CD4-positive, alpha-beta T cell treated with Interferon gamma for 1 hour (primary cell): Measurements from ENCODE around the gene TTC23.

Experiments
- DNase-seq: peaks from one replicate; pipeline ENCODE4 v3.0.0-alpha.2; 2020

The TTC23 gene

GRCh38 chr15:99100245-99101173 lies 148.9 kb downstream of the TTC23 start:
- DNase-seq: peak; percentile 16

- no peak for DNase-seq
These were observed 149.7 kb downstream of the TTC23 start for GRCh38 chr15:99099661-99100060.

DNA sequence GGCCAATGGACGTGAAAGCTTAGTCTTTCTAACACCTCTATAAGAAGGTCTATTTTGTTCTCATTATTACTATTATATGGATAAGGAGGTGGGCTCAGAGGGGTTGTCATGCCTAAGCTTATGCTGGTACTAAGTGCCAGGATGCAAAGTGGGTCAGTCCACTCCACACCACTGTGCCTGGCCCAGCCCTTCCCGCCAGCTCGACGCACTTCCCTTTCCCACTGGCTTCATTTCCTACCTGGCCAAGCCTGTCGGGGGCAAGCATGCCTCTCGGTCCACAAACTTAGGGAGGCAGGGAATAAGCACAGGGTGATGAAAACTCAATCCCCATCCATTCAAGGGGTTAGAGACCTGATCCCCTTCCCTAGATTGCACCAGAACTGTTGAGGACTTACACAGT lies 150.4 kb downstream of the TTC23 start:
- no peak for DNase-seq

- DNase-seq: no peak
These were observed 151.0 kb downstream of the TTC23 start for GRCh38 chr15:99098426-99098825.

DNA sequence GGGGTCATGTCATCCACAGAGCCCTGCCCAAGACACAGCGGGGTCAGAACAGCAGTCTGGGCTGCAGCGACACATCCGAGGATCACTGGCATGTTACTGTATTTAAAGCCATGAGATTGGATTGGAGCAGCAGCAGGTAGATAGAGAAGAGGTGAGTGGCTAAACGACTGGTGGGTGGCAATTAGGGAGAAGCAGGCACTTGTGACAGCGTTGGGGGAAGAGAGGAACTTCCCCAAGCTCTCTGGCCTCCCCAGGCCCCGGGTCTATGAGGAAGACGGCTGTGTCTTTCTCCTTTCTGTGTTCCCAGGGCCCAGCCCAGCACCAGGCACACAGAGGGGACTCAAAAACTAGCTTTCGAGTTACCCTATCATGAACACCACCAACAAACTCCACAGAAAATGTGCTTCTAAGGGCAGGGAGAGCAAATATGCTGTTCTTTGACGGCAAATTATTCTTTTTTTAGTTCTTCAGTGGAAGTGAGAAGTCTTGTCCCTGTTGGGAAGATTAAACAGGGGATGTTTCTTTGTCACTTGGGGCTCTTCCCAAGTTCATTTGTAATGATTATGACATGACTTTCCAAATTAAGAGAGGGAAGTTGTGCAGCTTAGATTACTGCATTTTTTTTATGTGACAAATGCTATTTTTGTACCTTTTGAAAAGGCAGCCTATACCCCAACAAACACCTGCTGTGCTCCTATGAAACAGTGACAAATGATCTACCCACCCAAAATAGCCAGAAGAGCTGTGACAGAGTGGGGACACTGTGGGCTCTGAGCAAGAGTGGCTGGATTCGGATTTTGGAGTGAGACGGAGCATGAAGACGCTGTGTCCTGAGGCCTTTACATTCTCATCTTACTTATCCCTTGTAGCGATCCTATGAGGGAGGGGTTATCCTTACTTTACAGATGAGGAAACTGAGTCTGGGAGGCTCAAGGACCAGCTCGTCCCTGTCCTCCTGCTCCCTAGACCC lies 151.7 kb downstream of the TTC23 start:
- no peak for DNase-seq

DNA sequence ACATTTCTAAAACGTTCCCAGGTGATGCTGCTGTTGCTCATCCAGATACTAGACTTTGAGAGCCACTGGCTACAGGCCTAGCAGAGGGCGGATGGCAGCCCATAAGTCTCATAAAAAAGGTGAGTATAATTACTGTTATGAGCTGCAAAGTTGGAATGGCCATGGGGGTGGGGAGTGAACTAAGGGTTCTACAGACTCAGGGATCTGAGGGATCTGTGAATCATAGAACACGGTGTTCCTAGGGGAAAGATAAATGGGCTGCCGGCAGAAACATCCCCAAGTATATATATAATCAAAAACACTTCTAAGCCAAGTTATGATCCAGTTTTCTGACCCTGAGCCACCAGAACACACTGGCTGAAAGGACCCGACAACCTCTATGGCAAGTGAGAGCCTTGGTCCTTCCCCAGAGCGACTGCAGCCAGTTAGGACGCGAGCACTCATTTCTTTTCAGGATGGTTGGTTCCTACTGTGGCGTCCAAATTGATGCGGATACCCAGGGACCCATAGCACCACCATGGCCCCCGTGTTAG lies 152.4 kb downstream of the TTC23 start:
- DNase-seq: no peak

DNA sequence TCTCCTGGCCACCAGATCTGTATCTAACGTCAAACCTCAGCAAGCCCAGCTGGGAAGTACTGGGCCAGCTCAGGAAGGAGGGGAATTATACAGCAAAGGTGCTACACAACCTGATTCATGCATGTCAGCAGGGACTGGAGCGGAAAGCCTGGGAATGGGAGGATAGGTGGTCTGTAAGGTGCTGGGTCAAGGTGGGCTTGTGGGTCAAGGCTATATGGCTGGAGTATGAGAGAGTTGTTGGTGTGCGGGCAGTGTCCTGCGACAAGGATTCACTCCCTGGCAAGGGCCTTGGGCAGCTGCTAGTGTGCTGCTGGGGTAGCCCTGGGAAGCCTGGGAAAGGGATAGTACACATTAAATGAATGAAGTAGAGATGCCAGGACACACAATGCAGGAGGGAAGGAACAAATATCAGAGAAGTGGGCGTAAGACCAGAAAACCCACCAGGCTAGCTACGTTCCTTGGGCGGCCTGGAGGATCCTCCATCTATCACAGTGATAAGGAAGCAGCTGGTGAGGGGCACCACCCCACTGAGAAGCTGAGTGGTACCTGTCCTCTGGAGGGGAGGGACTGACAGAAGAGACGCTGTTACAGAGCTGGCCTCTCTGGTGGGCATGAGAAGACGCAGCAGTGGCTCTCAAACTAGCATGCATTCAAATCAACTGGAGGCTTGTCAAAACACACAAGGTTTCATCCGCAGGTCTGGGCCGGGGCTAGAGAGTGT lies 153.0 kb downstream of the TTC23 start:
- DNase-seq: no peak

DNA sequence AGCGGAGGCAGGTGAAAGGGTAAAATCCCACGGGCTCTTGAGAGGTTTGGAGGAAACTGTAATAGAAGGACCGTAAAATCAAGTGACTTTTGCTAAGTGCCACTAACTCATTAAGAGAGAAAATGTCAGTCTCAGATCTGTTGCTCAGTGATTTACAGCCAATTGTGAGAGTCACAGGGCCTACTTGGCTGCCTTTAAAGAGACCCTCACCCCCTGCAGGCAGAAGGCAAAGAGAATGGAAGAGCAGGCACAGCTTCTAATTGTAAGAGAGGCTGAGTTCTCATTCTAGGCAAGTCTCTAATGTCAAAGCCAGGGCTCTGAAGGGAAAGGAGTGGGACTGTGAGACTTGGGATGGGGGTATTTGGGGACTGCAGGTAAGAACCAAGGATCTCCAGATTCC lies 153.8 kb downstream of the TTC23 start:
- no peak for DNase-seq

DNA sequence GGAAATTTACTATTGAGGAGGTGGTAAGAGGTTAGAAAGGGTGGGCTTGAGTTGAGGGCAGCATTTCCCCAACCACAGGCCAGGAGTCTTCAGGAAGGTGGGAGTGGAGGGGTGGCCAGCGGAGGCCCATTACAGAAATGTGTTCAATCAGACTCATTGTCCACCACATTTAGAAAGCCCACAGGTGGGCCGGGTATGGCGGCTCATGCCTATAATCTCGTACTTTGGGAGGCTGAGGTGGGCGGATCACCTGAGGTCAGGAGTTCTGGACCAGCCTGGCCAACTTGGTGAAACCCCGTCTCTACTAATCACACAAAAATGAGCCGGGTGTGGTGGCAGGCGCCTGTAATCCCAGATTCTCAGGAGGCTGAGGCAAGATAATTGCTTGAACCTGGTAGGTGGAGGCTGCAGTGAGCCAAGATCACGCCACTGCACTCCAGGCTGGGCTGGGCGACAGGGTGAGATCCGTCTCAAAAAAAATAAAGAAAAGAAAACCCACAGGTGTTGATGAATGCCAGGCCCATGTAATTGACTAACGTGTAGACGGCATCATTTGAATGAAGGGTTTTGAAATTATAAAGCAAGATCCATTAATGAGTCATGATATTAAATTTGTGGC lies 156.7 kb downstream of the TTC23 start:
- DNase-seq: no peak

GRCh38 chr15:99090938-99091337 lies 158.4 kb downstream of the TTC23 start:
- DNase-seq: no peak

GRCh38 chr15:99090011-99090699 lies 159.2 kb downstream of the TTC23 start:
- DNase-seq: no peak

- no peak for DNase-seq
These were observed 161.9 kb downstream of the TTC23 start for GRCh38 chr15:99087405-99087943.

GRCh38 chr15:99086327-99086667 lies 163.1 kb downstream of the TTC23 start:
- no peak for DNase-seq
